Gastrocnemius medialis (tissue), 4 donors: Measurements from ENCODE around the gene RABGAP1L. TPM values are rescaled to one million over a fixed set of nuclear protein-coding genes. Genes with fewer than 3 reads are reported as not detected.

Experiments used
- ATAC-seq, 2 donors: fragments of 150-250 bp; one replicate each; pipeline ENCODE4 v1.9.1; 2016
- DNase-seq, 2 donors: peaks; one replicate each; pipeline ENCODE4 v3.0.0-alpha.2; 2019
- H3K27ac ChIP-seq, 4 donors: fragments of 200-600 bp; sonication (generic); 1 replicate in 1 of 4; 2 replicates in 3 of 4; pipeline ENCODE4 v1.5.1; 2016 to 2018; ENCODE audit warnings: mild to moderate bottlenecking in 2 of 4, moderate library complexity in 1 of 4
- H3K27me3 ChIP-seq, 3 donors: fragments of 200-600 bp; sonication (generic) in 2 of 3; 1 replicate in 1 of 3; 2 replicates in 2 of 3; pipeline versions ENCODE4 v1.5.1 to v1.6.0; 2016 to 2019; ENCODE audit warnings: mild to moderate bottlenecking in 1 of 3, moderate library complexity in 1 of 3
- H3K36me3 ChIP-seq, 2 donors: fragments of 200-600 bp; sonication (generic) in 1 of 2; one replicate each; pipeline ENCODE4 v1.5.1; 2017 to 2018
- H3K4me1 ChIP-seq, 2 donors: fragments of 200-600 bp; sonication (generic) in 1 of 2; one replicate each; pipeline ENCODE4 v1.5.1; 2016 to 2017; ENCODE audit warnings: mild to moderate bottlenecking in 2 of 2
- H3K4me3 ChIP-seq, 4 donors: fragments of 200-600 bp; sonication (generic) in 3 of 4; 1 replicate in 1 of 4; 2 replicates in 3 of 4; pipeline ENCODE4 v1.5.1; 2016 to 2019; ENCODE audit warnings: mild to moderate bottlenecking in 2 of 4
- H3K9me3 ChIP-seq, 3 donors: fragments of 200-600 bp; sonication (generic) in 2 of 3; 1 replicate in 1 of 3; 2 replicates in 2 of 3; pipeline ENCODE4 v1.5.1; 2016 to 2019
- POLR2A ChIP-seq, 2 donors: fragments of 450-650 bp; IDR thresholded peaks; one replicate each; pipeline ENCODE4 v1.6.1; 2017; ENCODE audit warnings: antibody characterized with exemption in 2 of 2, mild to moderate bottlenecking in 2 of 2, moderate library complexity in 2 of 2
- in situ Hi-C, 4 donors: fragments of 200-750 bp; cut with MboI; loops; one replicate each; pipeline versions ENCODE4 v1.15.0 to v1.8.0; 2017; ENCODE audit warnings: low sequenced_read_pairs in 4 of 4
- intact Hi-C: fragments of 100-400 bp; cut with DNase I; formaldehyde crosslinking; loops from one replicate; pipeline ENCODE4 v1.15.1; 2023; ENCODE audit warnings: low total_unique reads
- total RNA-seq, 4 donors: library from RNA; depleted of rRNA; stranded (reverse); fragments of >200 nt; gene quantifications; one replicate each; pipeline versions ENCODE4 v1.1.0 to v1.2.3, GENCODE V29; 2016
- TF ChIP-seq, protein P1 (sequence below), 5 experiments: fragments of 450-650 bp in 3 of 5; fragments of 200-600 bp in 2 of 5; sonication (generic) in 2 of 5; IDR thresholded peaks in 4 of 5; conservative IDR thresholded peaks in 1 of 5; 1 replicate in 4 of 5; 2 replicates in 1 of 5; pipeline ENCODE4 v1.5.1; 2016 to 2019; ENCODE audit warnings: antibody characterized with exemption in 5 of 5, mild to moderate bottlenecking in 3 of 5, moderate library complexity in 3 of 5

Gene RABGAP1L
- total RNA-seq, 4 donors from 2014 or later, result 8.8 to 22.2 (median 14.9) TPM

GRCh38 chr1:174433451-174433850, 274.1 kb downstream of the RABGAP1L start:
- no peak for DNase-seq
- H3K36me3 ChIP-seq, result no peaks in the 10 kb centered on the region
- no peaks in the 10 kb centered on the region for H3K4me1 ChIP-seq
- no peak overlapping the region for H3K4me3 ChIP-seq
- H3K9me3 ChIP-seq, result no peaks in the 10 kb centered on the region
- no peaks in the 10 kb centered on the region for H3K27me3 ChIP-seq
- in situ Hi-C loops (no loop called here), intact Hi-C loops (no loop called here)
- ATAC-seq, result no peak
- TF ChIP-seq, protein P1, sequence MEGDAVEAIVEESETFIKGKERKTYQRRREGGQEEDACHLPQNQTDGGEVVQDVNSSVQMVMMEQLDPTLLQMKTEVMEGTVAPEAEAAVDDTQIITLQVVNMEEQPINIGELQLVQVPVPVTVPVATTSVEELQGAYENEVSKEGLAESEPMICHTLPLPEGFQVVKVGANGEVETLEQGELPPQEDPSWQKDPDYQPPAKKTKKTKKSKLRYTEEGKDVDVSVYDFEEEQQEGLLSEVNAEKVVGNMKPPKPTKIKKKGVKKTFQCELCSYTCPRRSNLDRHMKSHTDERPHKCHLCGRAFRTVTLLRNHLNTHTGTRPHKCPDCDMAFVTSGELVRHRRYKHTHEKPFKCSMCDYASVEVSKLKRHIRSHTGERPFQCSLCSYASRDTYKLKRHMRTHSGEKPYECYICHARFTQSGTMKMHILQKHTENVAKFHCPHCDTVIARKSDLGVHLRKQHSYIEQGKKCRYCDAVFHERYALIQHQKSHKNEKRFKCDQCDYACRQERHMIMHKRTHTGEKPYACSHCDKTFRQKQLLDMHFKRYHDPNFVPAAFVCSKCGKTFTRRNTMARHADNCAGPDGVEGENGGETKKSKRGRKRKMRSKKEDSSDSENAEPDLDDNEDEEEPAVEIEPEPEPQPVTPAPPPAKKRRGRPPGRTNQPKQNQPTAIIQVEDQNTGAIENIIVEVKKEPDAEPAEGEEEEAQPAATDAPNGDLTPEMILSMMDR (IDR thresholded peaks at IDR 0.05 in 4 of 5, conservative IDR thresholded peaks at IDR 0.05 in 1 of 5), result no peak
- TF ChIP-seq POLR2A (IDR thresholded peaks at IDR 0.05), result no peak
- H3K27ac ChIP-seq, result no peak overlapping the region

- no peak for TF ChIP-seq POLR2A (IDR thresholded peaks at IDR 0.05)
- TF ChIP-seq, protein P1 (IDR thresholded peaks at IDR 0.05 in 4 of 5, conservative IDR thresholded peaks at IDR 0.05 in 1 of 5), result no peak
- intact Hi-C loops (no loop called here), in situ Hi-C loops (no loop called here)
- no peaks in the 10 kb centered on the region for H3K9me3 ChIP-seq
- ATAC-seq, result no peak
- no peak for DNase-seq
- H3K36me3 ChIP-seq, result no peaks in the 10 kb centered on the region
- H3K4me3 ChIP-seq, result no peak overlapping the region
- no peaks in the 10 kb centered on the region for H3K27me3 ChIP-seq
- H3K27ac ChIP-seq, result no peak overlapping the region
- no peaks in the 10 kb centered on the region for H3K4me1 ChIP-seq
Measured at GRCh38 chr1:174445351-174445750, 286.0 kb downstream of the RABGAP1L start.

DNA sequence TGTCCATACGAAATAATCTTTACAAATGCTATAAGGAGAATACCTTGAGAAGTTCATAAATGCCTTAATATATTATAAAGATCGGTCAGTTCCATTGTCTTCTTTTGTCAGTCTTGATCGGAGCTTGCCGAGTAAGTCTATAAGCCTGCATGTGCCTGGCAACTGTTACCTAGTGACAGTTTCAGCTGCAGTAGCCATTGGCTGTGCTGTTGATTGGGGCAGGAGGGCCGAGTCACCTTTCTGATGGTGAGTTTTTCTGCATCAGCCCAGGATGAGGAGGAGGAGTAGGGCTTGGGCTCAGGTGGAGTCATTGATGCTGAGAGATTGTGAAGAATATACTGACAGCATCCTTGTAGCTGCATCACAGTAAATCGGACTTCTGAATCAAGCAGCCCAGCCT, 286.5 kb downstream of the RABGAP1L start:
- TF ChIP-seq, protein P1 (IDR thresholded peaks at IDR 0.05 in 4 of 5, conservative IDR thresholded peaks at IDR 0.05 in 1 of 5), result no peak
- TF ChIP-seq POLR2A (IDR thresholded peaks at IDR 0.05), result no peak
- in situ Hi-C loops (no loop called here), intact Hi-C loops (no loop called here)
- H3K4me3 ChIP-seq, result no peak overlapping the region
- H3K9me3 ChIP-seq, result no peaks in the 10 kb centered on the region
- H3K27ac ChIP-seq, result no peak overlapping the region
- no peaks in the 10 kb centered on the region for H3K36me3 ChIP-seq
- ATAC-seq (no peak), DNase-seq (no peak)
- H3K4me1 ChIP-seq, result no peaks in the 10 kb centered on the region
- H3K27me3 ChIP-seq, result no peaks in the 10 kb centered on the region

DNA sequence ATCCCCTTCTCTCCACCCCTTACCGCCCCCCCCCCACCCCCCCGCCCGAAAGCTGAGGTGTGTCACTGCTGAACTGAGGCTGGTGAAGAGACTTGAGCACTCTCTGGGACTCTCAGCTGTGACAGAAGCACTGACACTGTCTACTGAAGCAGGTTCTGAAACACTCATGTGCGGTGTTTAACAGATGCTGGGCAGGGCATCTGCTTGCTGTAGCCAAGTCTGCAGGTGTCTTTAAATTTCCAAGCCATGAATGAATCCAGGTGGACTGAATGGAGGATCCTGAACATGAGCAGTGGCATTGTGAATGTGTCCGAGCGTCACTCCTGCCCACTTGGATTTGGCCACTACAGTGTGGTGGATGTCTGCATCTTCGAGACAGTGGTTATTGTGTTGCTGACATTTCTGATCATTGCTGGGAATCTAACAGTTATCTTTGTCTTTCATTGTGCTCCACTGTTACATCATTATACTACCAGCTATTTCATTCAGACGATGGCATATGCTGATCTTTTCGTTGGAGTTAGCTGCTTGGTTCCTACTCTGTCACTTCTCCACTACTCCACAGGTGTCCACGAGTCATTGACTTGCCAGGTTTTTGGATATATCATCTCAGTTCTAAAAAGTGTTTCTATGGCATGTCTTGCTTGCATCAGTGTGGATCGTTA, 288.7 kb downstream of the RABGAP1L start, which contains the start of gene GPR52:
Gene GPR52, plus strand, starts transcription at position 99 of the 665 bp plus-strand sequence. Its CDS starts 148 bp downstream, at position 247.
- Histone ChIP-seq H3K27ac (no peak within 1 kb of the TSS), H3K4me3 (no peak within 1 kb of the TSS), H3K36me3 (no peaks in the 10 kb centered on the region), H3K4me1 (no peaks in the 10 kb centered on the region), H3K27me3 (no peaks in the 10 kb centered on the region), H3K9me3 (no peaks in the 10 kb centered on the region)
- in situ Hi-C loops, result no loop called here
- ATAC-seq, result no peak
- no peak for DNase-seq
- intact Hi-C loops, result no loop called here
- TF ChIP-seq POLR2A (IDR thresholded peaks at IDR 0.05), result no peak
- TF ChIP-seq, protein P1 (IDR thresholded peaks at IDR 0.05 in 4 of 5, conservative IDR thresholded peaks at IDR 0.05 in 1 of 5), result no peak

DNA sequence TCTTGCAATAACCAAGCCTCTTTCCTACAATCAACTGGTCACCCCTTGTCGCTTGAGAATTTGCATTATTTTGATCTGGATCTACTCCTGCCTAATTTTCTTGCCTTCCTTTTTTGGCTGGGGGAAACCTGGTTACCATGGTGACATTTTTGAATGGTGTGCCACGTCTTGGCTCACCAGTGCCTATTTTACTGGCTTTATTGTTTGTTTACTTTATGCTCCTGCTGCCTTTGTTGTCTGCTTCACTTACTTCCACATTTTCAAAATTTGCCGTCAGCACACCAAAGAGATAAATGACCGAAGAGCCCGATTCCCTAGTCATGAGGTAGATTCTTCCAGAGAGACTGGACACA, 289.2 kb downstream of the RABGAP1L start:
- Histone ChIP-seq H3K27ac (no peak overlapping the region), H3K27me3 (no peaks in the 10 kb centered on the region), H3K4me1 (no peaks in the 10 kb centered on the region), H3K9me3 (no peaks in the 10 kb centered on the region), H3K36me3 (no peaks in the 10 kb centered on the region), H3K4me3 (no peak overlapping the region)
- ATAC-seq, result no peak
- no peak for TF ChIP-seq POLR2A (IDR thresholded peaks at IDR 0.05)
- TF ChIP-seq, protein P1 (IDR thresholded peaks at IDR 0.05 in 4 of 5, conservative IDR thresholded peaks at IDR 0.05 in 1 of 5), result no peak
- DNase-seq, result no peak
- in situ Hi-C loops, result no loop called here
- intact Hi-C loops, result no loop called here
